MG63 (cell line): ENCODE measurements around the gene ISCA1. TPM values are rescaled to one million over a fixed set of nuclear protein-coding genes. Genes with fewer than 3 reads are reported as not detected.
A peak's percentile ranks its signal among the peaks of the same experiment; 100 is the strongest.

Experiments used
- DNase-seq: peaks from one replicate; pipeline ENCODE4 v3.0.0-alpha.2; 2020
- H3K27me3 ChIP-seq: fragments of 250-450 bp; sonication (Bioruptor Pico); 2 replicates; pipeline ENCODE4 v1.5.1; 2020; ENCODE audit warnings: mild to moderate bottlenecking, moderate library complexity
- H3K36me3 ChIP-seq: fragments of 250-450 bp; sonication (Bioruptor Pico); 2 replicates; pipeline ENCODE4 v1.5.1; 2020; ENCODE audit warnings: mild to moderate bottlenecking, moderate library complexity
- H3K4me3 ChIP-seq: fragments of 250-450 bp; sonication (Bioruptor Pico); 2 replicates; pipeline ENCODE4 v1.5.1; 2020; ENCODE audit warnings: mild to moderate bottlenecking, moderate library complexity
- H3K9me3 ChIP-seq: fragments of 250-450 bp; sonication (Bioruptor Pico); 2 replicates; pipeline ENCODE4 v1.5.1; 2020; ENCODE audit warnings: mild to moderate bottlenecking, moderate library complexity
- total RNA-seq: library from RNA; depleted of rRNA; stranded (reverse); fragments of >200 nt; shearing (Covaris generic); gene quantifications from 2 replicates; pipeline ENCODE4 v1.2.3, GENCODE V29; 2014; ENCODE audit warnings: low replicate concordance

Gene ISCA1
- total RNA-seq, 1 experiment from 2014 or later: 42.4 TPM

- Histone ChIP-seq H3K27me3 (no peaks in the 10 kb centered on the region), H3K4me3 (no peak overlapping the region), H3K36me3 (no peaks in the 10 kb centered on the region), H3K9me3 (no peaks in the 10 kb centered on the region)
- no peak for DNase-seq
Measured at GRCh38 chr9:86257391-86257790, 24.9 kb downstream of the ISCA1 start.

GRCh38 chr9:86256653-86257052, 25.7 kb downstream of the ISCA1 start:
- H3K4me3 ChIP-seq: no peak overlapping the region
- no peaks in the 10 kb centered on the region for H3K9me3 ChIP-seq
- no peak for DNase-seq
- no peaks in the 10 kb centered on the region for H3K36me3 ChIP-seq
- no peaks in the 10 kb centered on the region for H3K27me3 ChIP-seq

- Histone ChIP-seq H3K36me3 (no peaks in the 10 kb centered on the region), H3K27me3 (no peaks in the 10 kb centered on the region), H3K4me3 (no peak overlapping the region), H3K9me3 (no peaks in the 10 kb centered on the region)
- no peak for DNase-seq
Measured at GRCh38 chr9:86253577-86253976, 28.8 kb downstream of the ISCA1 start.

- no peaks in the 10 kb centered on the region for H3K9me3 ChIP-seq
- no peak for DNase-seq
- H3K36me3 ChIP-seq: no peaks in the 10 kb centered on the region
Measured at GRCh38 chr9:86252870-86253269, 29.5 kb downstream of the ISCA1 start.

GRCh38 chr9:86250123-86250522, 32.2 kb downstream of the ISCA1 start:
- DNase-seq: no peak
- no peak overlapping the region for H3K4me3 ChIP-seq
- no peaks in the 10 kb centered on the region for H3K36me3 ChIP-seq
- H3K9me3 ChIP-seq: no peaks in the 10 kb centered on the region
- no peaks in the 10 kb centered on the region for H3K27me3 ChIP-seq

More at GRCh38 chr9:86252870-86253269, 29.5 kb downstream of the ISCA1 start:
- H3K27me3 ChIP-seq: no peaks in the 10 kb centered on the region
- H3K4me3 ChIP-seq: no peak overlapping the region

- H3K36me3 ChIP-seq: no peaks in the 10 kb centered on the region
- no peak overlapping the region for H3K4me3 ChIP-seq
- DNase-seq: no peak
- no peaks in the 10 kb centered on the region for H3K27me3 ChIP-seq
- no peaks in the 10 kb centered on the region for H3K9me3 ChIP-seq
Measured at GRCh38 chr9:86248746-86249145, 33.6 kb downstream of the ISCA1 start.

- Histone ChIP-seq H3K4me3 (no peak overlapping the region), H3K9me3 (no peaks in the 10 kb centered on the region), H3K27me3 (no peaks in the 10 kb centered on the region), H3K36me3 (no peaks in the 10 kb centered on the region)
- DNase-seq: no peak
Measured at GRCh38 chr9:86246752-86247161, 35.6 kb downstream of the ISCA1 start.

- DNase-seq: no peak
- H3K36me3 ChIP-seq: no peaks in the 10 kb centered on the region
- H3K27me3 ChIP-seq: no peaks in the 10 kb centered on the region
- no peak overlapping the region for H3K4me3 ChIP-seq
- H3K9me3 ChIP-seq: no peaks in the 10 kb centered on the region
Measured at GRCh38 chr9:86242071-86242470, 40.3 kb downstream of the ISCA1 start.

- DNase-seq: no peak
- Histone ChIP-seq H3K27me3 (no peaks in the 10 kb centered on the region), H3K4me3 (no peak overlapping the region), H3K36me3 (no peaks in the 10 kb centered on the region), H3K9me3 (no peaks in the 10 kb centered on the region)
Measured at GRCh38 chr9:86241216-86241615, 41.1 kb downstream of the ISCA1 start.

- H3K36me3 ChIP-seq: no peaks in the 10 kb centered on the region
Measured at GRCh38 chr9:86238861-86239770, 43.2 kb downstream of the ISCA1 start.

GRCh38 chr9:86230858-86231257, 51.5 kb downstream of the ISCA1 start:
- no peak for DNase-seq
- H3K36me3 ChIP-seq: no peaks in the 10 kb centered on the region
- H3K9me3 ChIP-seq: no peaks in the 10 kb centered on the region
- no peaks in the 10 kb centered on the region for H3K27me3 ChIP-seq
- no peak overlapping the region for H3K4me3 ChIP-seq

More at GRCh38 chr9:86238861-86239770, 43.2 kb downstream of the ISCA1 start:
- Histone ChIP-seq H3K4me3 (no peak overlapping the region), H3K27me3 (no peaks in the 10 kb centered on the region), H3K9me3 (no peaks in the 10 kb centered on the region)
- peak; percentile 9 for DNase-seq

GRCh38 chr9:86222667-86223066, 59.7 kb downstream of the ISCA1 start:
- no peak overlapping the region for H3K4me3 ChIP-seq

GRCh38 chr9:86219606-86220005, 62.7 kb downstream of the ISCA1 start:
- no peaks in the 10 kb centered on the region for H3K27me3 ChIP-seq
- no peak for DNase-seq

More at GRCh38 chr9:86222667-86223066, 59.7 kb downstream of the ISCA1 start:
- H3K27me3 ChIP-seq: no peaks in the 10 kb centered on the region
- no peaks in the 10 kb centered on the region for H3K9me3 ChIP-seq
- H3K36me3 ChIP-seq: no peaks in the 10 kb centered on the region
- no peak for DNase-seq

GRCh38 chr9:86217076-86217755, 65.1 kb downstream of the ISCA1 start:
- no peaks in the 10 kb centered on the region for H3K27me3 ChIP-seq
- no peaks in the 10 kb centered on the region for H3K9me3 ChIP-seq
- no peak for DNase-seq
- H3K36me3 ChIP-seq: no peaks in the 10 kb centered on the region
- no peak overlapping the region for H3K4me3 ChIP-seq

More at GRCh38 chr9:86219606-86220005, 62.7 kb downstream of the ISCA1 start:
- no peaks in the 10 kb centered on the region for H3K36me3 ChIP-seq
- H3K9me3 ChIP-seq: no peaks in the 10 kb centered on the region
- no peak overlapping the region for H3K4me3 ChIP-seq
